Naive thymus-derived CD8-positive, alpha-beta T cell (primary cell): ENCODE measurements around the gene PVALEF. TPM values are rescaled to one million over a fixed set of nuclear protein-coding genes. Genes with fewer than 3 reads are reported as not detected.
"Not testable (repeated sequence)": the region's sequence is repeated elsewhere in the genome, so short reads cannot be mapped to it uniquely, and the experiment has no call there.

Source experiments
- ATAC-seq, 2 donors: fragments of 150-1000 bp; cut with Tn5 transposase in 1 of 2; sonication (Bioruptor Pico), chemical (Tn5 transposase) in 1 of 2; 1 replicate in 1 of 2; 2 replicates in 1 of 2; pipeline ENCODE4 v1.10.0; 2021; ENCODE audit warnings: mild to moderate bottlenecking in 2 of 2, moderate library complexity in 2 of 2
- POLR2A ChIA-PET: fragments of 350-600 bp; sonication (Branson Sonifier 250); formaldehyde crosslinking; loops from one replicate; lab custom pipeline; 2021; ENCODE audit warnings: antibody characterized with exemption; lab: Charles Lee
- DNase-seq, 10 donors: peaks; one replicate each; pipeline versions ENCODE4 v3.0.0 to v3.0.0-alpha.2; 2020 to 2022
- H3K27ac Mint-ChIP-seq, 10 donors: one replicate each; pipeline ENCODE4 v1.8.0; 2020 to 2022; ENCODE audit warnings: mild to moderate bottlenecking in 10 of 10, mixed read lengths in 10 of 10, moderate library complexity in 4 of 10, inconsistent platforms in 1 of 10
- H3K27me3 Mint-ChIP-seq, 5 donors: one replicate each; pipeline ENCODE4 v1.8.0; 2021 to 2022; ENCODE audit warnings: mixed read lengths in 5 of 5
- H3K36me3 Mint-ChIP-seq, 3 donors: one replicate each; pipeline ENCODE4 v1.8.0; 2020 to 2022; ENCODE audit warnings: mixed read lengths in 3 of 3, mild to moderate bottlenecking in 2 of 3, inconsistent platforms in 1 of 3
- H3K4me1 Mint-ChIP-seq, 4 donors: one replicate each; pipeline ENCODE4 v1.8.0; 2021 to 2022; ENCODE audit warnings: mixed read lengths in 4 of 4
- H3K4me3 Mint-ChIP-seq, 10 donors: one replicate each; pipeline ENCODE4 v1.8.0; 2020 to 2022; ENCODE audit warnings: mild to moderate bottlenecking in 10 of 10, mixed read lengths in 10 of 10, moderate library complexity in 6 of 10, inconsistent platforms in 1 of 10
- H3K9me3 Mint-ChIP-seq, 9 donors: one replicate each; pipeline ENCODE4 v1.8.0; 2020 to 2022; ENCODE audit warnings: mixed read lengths in 9 of 9, mild to moderate bottlenecking in 3 of 9, inconsistent platforms in 1 of 9, moderate library complexity in 1 of 9
- polyA plus RNA-seq, 3 donors: library from polyadenylated mRNA; unstranded; fragments of 300-500 nt; fragmentation: Illumina TruSeq; gene quantifications; one replicate each; pipeline ENCODE4 v1.2.3, GENCODE V29; 2021
- total RNA-seq, 8 experiments: library from RNA in 2 of 8; stranded (reverse) in 2 of 8; gene quantifications; one replicate each; pipeline ENCODE4 v1.2.3 and lab custom pipeline; 2021 to 2026

Gene PVALEF
- total and polyA plus RNA-seq, 5 experiments from 2014 or later, result not detected

DNA sequence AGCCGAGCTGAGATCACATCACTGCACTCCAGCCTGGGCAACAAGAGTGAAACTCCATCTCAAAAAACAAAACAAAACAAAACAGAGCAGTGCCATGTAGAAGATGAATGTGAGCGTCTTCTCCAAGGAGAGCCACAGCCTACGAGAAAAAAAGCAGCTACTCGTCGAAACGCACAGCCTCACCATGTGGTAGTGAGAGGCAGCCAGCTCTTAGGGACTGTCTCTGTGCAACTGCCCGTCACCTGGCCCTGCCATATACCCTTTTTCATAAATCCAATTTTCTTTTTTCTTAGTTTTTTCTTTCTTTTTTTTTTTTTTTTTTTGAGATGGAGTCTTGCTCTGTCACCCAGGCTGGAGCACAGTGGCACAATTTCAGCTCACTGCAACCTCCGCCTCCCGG, 11.3 kb upstream of the PVALEF start:
- not testable (repeated sequence) for DNase-seq, H3K9me3 Mint-ChIP-seq

DNA sequence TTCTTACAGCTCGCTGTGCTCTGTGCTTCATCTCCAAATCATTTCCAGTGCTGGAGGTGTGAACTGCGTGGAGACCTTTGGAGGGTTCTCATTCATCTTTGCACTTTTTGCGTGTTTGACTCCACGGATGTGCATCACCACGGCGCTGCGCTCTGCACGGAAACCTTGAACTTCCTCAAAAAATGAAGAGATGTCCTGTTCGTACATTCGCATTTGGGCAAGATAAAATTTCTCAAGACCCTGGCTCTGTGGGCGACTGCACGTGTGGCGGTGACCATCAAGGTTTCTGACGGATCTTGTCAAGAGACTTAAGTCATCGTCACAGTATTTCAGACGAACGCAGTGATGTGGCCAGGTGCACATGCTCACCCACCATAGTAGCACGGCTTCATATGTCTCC, 10.3 kb upstream of the PVALEF start:
- Mint-ChIP-seq H3K27me3 (peaks cover 0 to 7% (median 0%) of the 10 kb centered on the region in 5 donors), H3K4me1 (peaks cover 0 to 10% (median under 1%) of the 10 kb centered on the region in 4 donors), H3K36me3 (no peaks in the 10 kb centered on the region), H3K27ac (no peak overlapping the region), H3K9me3 (no peaks in the 10 kb centered on the region), H3K4me3 (no peak overlapping the region)
- no peak for ATAC-seq
- POLR2A ChIA-PET, result no interaction called here
- no peak for DNase-seq

More for the DNA sequence above, 11.3 kb upstream of the PVALEF start:
- H3K36me3 Mint-ChIP-seq, ATAC-seq, H3K27ac Mint-ChIP-seq, H3K27me3 Mint-ChIP-seq, POLR2A ChIA-PET, H3K4me3 Mint-ChIP-seq: not testable (repeated sequence)
- peaks cover 0 to 12% (median under 1%) of the 10 kb centered on the region in 4 donors for H3K4me1 Mint-ChIP-seq

DNA sequence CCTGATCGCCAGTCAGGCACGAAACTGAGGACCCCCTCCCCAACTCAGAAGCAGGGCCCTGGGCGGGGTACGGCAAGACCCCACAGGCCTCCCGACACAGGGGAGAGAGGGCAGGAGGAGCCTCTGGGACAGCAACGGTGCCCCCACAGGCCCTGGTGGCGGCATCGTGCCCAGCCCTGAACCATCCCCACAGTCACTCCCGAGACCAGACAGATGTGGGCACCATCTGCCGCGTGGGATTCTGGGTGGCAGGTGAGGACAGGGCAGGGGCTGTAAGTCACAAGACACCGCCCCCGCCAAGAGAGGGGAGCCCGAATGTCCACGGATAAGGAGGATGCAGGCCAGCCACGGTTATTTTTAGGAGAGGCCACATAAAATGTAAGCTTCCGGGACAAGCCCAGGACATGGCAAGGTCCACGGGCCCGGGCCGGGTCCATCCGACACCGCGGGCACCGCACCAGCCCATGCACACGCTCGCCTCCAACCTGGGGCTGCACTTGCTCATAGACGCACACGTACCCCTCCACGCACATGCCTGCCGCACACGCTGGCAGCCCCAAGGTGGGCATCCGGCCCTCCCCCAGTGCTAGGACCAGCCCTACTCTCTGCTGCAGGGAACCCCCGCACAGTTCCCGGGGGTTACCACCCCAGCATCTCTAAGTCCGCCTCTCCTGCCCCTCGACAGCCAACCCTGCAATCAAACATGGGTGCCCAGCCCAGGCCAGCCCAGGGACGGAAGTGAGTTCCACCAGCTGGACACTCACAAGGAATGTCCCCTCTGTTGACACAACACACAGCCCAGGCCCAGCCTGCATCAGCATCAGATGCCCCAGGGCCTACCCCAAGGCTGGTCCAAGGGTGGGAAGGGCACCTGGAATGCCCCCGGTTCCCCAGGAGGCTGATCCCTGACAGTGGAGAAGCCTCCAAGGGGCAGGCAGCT, 8.2 kb upstream of the PVALEF start:
- no peak overlapping the region for H3K4me3 Mint-ChIP-seq
- ATAC-seq (no peak), DNase-seq (no peak)
- H3K27me3 Mint-ChIP-seq, result peaks cover 0 to 8% (median 3%) of the 10 kb centered on the region in 5 donors
- no peak overlapping the region for H3K27ac Mint-ChIP-seq
- peaks cover 3 to 15% (median 6%) of the 10 kb centered on the region in 4 donors for H3K4me1 Mint-ChIP-seq
- H3K9me3 Mint-ChIP-seq, result no peaks in the 10 kb centered on the region
- H3K36me3 Mint-ChIP-seq, result no peaks in the 10 kb centered on the region
- POLR2A ChIA-PET, result interaction anchor here (0.6 kb wide), 1 partner anchor 916 kb away, joined by 3 read pairs; no protein-coding TSS in a partner anchor

DNA sequence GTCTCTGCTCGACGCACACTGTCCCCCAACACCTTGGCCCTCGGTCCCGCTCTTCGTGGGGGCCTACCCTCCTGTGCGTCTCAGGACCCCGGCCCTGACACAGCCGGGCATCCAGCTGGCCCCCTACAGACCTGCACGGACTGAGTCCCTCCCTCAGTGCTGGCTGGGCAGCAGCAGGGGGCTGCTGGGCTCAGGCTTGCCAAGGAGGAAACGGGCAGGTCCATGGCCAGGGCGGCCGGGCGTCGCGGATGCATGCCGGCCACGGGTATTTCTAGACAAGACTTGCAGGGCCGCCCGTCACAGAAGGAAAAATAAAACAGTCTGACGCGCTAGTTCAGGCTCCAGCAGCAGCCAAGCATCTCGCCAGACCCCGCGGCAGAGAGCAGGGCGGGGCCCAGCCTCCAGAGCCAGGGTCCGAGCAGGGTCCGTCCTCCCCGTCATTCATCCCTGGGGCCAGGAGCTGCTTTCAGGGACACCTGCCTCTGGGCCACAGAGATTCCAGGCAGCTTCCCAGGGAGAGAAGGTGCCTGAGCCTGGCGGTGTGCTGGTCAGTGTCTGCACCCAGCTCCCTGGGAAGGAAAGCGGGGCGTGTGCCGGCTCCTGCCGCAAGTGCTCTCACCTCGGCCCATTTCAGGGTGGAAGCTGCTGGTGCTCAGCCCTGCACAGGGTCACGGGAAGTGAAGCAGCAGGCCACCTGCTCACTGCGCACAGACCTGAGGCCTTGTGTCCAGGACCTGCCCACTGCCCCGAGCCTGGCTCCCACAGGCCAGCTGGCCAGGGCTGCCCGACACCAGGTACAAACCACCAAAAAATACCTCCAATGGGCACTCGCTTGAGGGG, 7.2 kb upstream of the PVALEF start:
- Mint-ChIP-seq H3K27me3 (peaks cover 0 to 9% (median 3%) of the 10 kb centered on the region in 5 donors), H3K4me3 (no peak overlapping the region), H3K36me3 (no peaks in the 10 kb centered on the region), H3K4me1 (peaks cover 3 to 17% (median 9%) of the 10 kb centered on the region in 4 donors), H3K27ac (peak overlapping the region in 1 of 10 donors; percentile 17), H3K9me3 (no peaks in the 10 kb centered on the region)
- DNase-seq (no peak), ATAC-seq (no peak)
- POLR2A ChIA-PET, result interaction anchor here (0.6 kb wide), 1 partner anchor 915 kb away, joined by 3 read pairs; no protein-coding TSS in a partner anchor

DNA sequence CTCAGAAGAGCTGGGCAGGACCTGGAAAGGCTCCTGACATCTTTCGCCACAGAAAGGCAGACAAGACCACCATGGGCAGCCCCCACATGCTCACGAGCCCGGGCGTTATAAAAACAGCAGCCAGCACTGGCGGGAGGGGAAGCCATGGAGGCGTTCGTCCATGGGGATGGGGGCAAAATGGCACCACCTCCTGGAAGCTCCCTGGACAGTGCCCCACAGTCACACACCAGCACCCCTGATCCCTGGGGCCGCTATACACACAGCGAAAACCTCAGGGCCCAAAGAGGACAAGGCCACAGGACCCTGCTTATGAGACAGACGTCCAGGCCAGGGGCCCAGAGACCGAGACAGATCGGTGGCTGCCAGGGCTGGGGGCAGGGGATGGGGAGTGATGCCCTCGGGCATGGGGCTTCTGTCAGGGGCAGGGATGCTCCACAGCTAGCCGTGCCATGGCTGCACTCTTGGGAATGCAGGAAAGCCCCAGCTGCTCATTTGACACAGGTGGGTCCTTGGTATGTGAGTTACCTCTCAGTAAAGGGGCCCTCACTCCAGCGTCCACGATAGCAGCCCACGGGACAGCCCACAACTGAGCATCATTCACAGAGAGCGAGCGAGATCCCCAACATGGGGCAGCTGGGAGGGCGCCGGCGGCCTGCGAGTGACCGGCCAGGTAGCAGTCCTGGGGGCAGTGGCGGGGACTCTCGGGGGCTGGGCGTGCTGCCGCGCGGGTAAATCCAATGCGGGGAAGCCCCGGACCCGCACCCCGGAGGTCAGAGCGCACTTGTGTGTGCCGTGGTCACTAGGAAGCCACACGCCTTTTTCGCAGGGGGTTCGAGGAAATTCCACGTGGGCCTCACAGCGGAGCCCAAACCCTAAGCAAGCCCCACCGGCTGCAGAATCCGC, 6.4 kb upstream of the PVALEF start:
- POLR2A ChIA-PET, result no interaction called here
- no peaks in the 10 kb centered on the region for H3K9me3 Mint-ChIP-seq
- DNase-seq (no peak), ATAC-seq (no peak)
- H3K36me3 Mint-ChIP-seq, result no peaks in the 10 kb centered on the region
- peak overlapping the region in 3 of 10 donors; percentile 39 to 67 (median 54) for H3K4me3 Mint-ChIP-seq
- H3K27ac Mint-ChIP-seq, result no peak overlapping the region
- peaks cover 0 to 11% (median 3%) of the 10 kb centered on the region in 5 donors for H3K27me3 Mint-ChIP-seq
- peaks cover 3 to 26% (median 11%) of the 10 kb centered on the region in 4 donors for H3K4me1 Mint-ChIP-seq

DNA sequence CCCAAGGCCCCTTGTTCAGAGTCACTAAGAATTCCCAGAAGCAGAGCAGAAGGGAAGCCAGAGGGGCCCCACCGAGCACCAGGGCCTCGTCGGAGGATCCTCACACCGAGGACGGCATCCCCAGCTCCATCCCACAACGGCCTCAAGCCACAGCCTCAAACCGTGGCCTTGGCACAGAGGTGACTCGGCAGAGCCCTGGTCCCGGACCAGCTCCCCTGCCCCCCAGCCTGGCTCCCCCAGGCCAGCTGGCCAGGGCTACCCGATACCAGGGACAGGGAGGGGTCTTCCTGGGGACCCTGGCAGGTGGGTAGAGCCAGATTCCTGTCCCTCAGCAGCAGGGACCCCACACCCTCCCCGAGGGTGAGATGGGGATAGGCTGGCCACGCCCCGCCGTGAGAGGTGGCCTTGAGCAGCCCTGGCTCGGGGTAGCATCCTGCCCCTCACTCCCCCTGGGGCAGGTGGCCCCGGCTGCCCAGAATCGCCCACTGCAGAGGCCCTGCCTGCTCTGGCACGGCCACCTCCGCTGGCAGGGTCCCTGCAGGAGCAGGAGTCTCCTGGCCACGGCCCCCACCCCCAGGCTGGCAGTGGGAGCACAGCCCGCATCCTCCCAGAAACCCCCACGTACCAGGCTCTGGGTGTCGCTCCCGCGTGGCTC, 5.6 kb upstream of the PVALEF start:
- H3K4me3 Mint-ChIP-seq, result peak overlapping the region in 1 of 10 donors; percentile 66
- H3K36me3 Mint-ChIP-seq, result no peaks in the 10 kb centered on the region
- peaks cover 0 to 14% (median 3%) of the 10 kb centered on the region in 5 donors for H3K27me3 Mint-ChIP-seq
- no peaks in the 10 kb centered on the region for H3K9me3 Mint-ChIP-seq
- DNase-seq (no peak), ATAC-seq (no peak)
- POLR2A ChIA-PET, result no interaction called here
- H3K27ac Mint-ChIP-seq, result no peak overlapping the region
- peaks cover 3 to 31% (median 15%) of the 10 kb centered on the region in 4 donors for H3K4me1 Mint-ChIP-seq

DNA sequence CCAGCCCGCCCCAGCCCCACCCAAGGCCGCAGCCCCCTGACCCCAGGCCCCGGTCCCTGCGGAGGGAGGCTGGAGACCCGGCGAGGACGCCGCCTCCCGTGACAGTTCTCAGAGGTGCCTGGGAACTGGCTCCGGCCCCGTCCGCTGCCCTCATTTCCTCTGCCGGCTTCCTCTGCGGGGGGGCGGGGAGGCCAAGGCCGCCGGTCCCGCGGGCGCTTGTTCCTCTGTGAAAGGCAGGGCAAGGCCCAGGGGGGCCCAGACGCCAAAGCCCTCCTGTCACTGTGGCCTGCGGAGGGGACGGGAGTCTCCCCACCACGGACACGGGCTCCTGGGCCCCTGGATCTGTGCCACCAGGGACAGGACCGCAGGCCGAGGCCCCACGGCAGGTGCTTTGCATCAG, 5.0 kb upstream of the PVALEF start:
- H3K36me3 Mint-ChIP-seq, result no peaks in the 10 kb centered on the region
- peaks cover 0 to 14% (median 3%) of the 10 kb centered on the region in 5 donors for H3K27me3 Mint-ChIP-seq
- ATAC-seq, result peak in 1 of 2 donors; percentile 27
- peak overlapping the region in 3 of 10 donors; percentile 15 to 66 (median 64) for H3K4me3 Mint-ChIP-seq
- no peaks in the 10 kb centered on the region for H3K9me3 Mint-ChIP-seq
- POLR2A ChIA-PET, result no interaction called here
- DNase-seq, result no peak
- H3K27ac Mint-ChIP-seq, result no peak overlapping the region
- H3K4me1 Mint-ChIP-seq, result peaks cover 3 to 31% (median 15%) of the 10 kb centered on the region in 4 donors

DNA sequence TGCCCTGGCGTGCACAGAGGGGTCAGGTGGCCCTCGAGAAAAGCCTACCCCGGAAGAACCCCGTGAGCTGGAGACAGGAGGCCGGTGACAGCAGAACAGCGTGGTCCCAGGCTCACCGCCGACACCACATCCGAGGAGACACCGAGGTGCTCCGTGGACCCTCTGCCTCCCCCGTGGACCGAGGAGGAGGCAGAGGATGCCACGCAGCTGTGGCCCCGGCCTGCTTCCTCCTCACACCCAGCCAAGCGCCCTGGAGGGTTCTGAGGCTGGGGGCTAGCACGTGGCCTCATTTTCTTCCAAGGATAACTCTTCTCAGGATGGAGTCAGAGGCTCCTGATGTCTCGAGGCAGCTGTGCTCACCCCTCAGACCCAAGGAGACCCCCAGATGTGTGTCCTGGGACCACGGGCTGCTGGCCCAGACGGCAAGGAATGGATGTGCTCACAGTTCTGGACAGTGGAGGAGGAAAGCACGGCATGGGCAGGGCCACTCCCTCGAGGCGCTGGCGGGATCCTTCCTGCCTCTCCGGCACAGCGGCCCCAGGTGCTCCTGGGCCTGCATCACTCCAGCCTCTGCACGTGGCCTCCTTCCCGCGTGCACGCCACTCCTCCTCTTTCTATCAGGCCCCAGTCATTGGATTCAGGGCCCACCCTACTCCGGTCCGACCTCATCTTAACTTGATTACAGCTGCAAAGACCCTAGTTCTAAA, 4.4 kb upstream of the PVALEF start:
- POLR2A ChIA-PET, result no interaction called here
- Mint-ChIP-seq H3K36me3 (no peaks in the 10 kb centered on the region), H3K4me1 (peaks cover 3 to 31% (median 15%) of the 10 kb centered on the region in 4 donors), H3K27me3 (peaks cover 0 to 14% (median 3%) of the 10 kb centered on the region in 5 donors), H3K4me3 (peak overlapping the region in 4 of 10 donors; percentile 45 to 66 (median 54)), H3K9me3 (no peaks in the 10 kb centered on the region), H3K27ac (no peak overlapping the region)
- ATAC-seq, result no peak
- no peak for DNase-seq

DNA sequence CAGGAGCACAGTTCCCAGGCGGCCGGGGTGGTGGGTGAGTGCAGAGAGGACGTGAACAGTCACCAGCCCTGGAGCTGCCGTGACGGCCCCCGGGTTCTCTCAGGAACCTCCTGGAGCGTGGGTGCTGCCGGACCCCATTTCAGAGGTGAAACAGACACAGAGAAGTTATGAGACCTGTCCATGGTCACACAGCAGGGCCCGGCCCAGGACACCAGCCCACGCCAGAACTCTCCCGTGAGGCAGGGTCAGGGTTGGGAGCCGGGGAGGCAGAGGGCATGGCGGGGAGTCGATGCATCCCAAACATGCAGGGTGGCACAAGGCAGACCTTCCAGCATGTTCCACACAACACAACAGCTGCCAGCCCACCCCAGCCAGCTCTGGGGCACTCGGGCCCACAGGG, 3.8 kb upstream of the PVALEF start:
- Mint-ChIP-seq H3K4me1 (peaks cover 3 to 31% (median 15%) of the 10 kb centered on the region in 4 donors), H3K4me3 (peak overlapping the region in 1 of 10 donors; percentile 66), H3K27ac (no peak overlapping the region), H3K27me3 (peaks cover 0 to 14% (median 3%) of the 10 kb centered on the region in 5 donors), H3K9me3 (no peaks in the 10 kb centered on the region), H3K36me3 (no peaks in the 10 kb centered on the region)
- POLR2A ChIA-PET, result no interaction called here
- no peak for DNase-seq
- no peak for ATAC-seq

DNA sequence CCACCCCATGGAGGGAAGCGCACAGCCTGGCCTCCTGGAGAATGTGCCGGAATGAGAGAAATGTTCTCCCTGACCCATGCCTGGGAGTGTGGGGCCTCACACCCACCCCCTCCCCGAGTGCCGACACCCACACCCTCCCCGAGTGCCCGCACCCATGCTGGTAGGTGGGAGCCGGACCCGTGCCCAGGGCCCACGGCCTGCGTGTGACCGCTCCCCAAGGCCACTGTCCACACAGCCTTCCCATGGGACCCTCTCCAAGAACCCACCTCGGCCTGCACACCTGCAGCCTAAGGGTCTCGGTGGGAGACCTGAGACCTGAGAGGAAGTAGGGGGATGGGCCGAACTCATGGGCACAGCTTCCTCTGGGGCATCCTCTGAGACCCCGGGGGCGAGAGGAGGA, 3.3 kb upstream of the PVALEF start:
- Mint-ChIP-seq H3K4me1 (peaks cover 3 to 31% (median 15%) of the 10 kb centered on the region in 4 donors), H3K27me3 (peaks cover 0 to 14% (median 3%) of the 10 kb centered on the region in 5 donors), H3K36me3 (no peaks in the 10 kb centered on the region), H3K27ac (no peak overlapping the region), H3K4me3 (peak overlapping the region in 1 of 10 donors; percentile 66), H3K9me3 (no peaks in the 10 kb centered on the region)
- ATAC-seq, result no peak
- no peak for DNase-seq
- POLR2A ChIA-PET, result no interaction called here

DNA sequence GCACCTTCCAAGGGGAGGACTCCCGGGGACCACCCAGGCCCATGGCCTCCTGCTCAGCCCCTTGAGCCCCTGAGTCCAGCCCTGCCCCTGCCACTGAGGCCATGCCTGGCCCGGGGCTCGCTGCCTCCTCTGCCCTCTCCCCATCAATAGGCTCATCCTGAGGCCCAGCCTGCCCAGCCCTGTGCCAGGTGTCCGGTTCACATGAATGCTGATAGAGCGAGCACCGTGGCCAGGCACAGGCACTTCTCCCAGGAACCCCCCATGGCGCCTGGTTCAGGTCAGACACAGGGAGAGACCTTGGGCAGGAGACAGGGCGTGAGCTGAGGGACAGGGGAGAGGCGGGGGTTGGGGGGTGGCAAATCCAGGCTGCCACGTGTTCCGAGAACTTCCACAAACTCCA, 2.8 kb upstream of the PVALEF start:
- Mint-ChIP-seq H3K27ac (no peak overlapping the region), H3K9me3 (no peaks in the 10 kb centered on the region), H3K4me3 (no peak overlapping the region), H3K36me3 (no peaks in the 10 kb centered on the region), H3K27me3 (peaks cover 0 to 16% (median 5%) of the 10 kb centered on the region in 5 donors), H3K4me1 (peaks cover 4 to 37% (median 17%) of the 10 kb centered on the region in 4 donors)
- POLR2A ChIA-PET, result no interaction called here
- no peak for DNase-seq
- no peak for ATAC-seq
